GM13976 (cell line): ENCODE data around the gene KIF1A.
"Not testable (repeated sequence)": the region's sequence is repeated elsewhere in the genome, so short reads cannot be mapped to it uniquely, and the experiment has no call there.

ENCODE experiments used
- DNase-seq: peaks from one replicate; pipeline ENCODE4 v3.0.0; 2012; ENCODE audit warnings: low spot score
- in situ Hi-C: fragments of 300-500 bp; cut with MboI; formaldehyde crosslinking; loops from one replicate; pipeline ENCODE4 v1.12.0; 2022; ENCODE audit warnings: low sequenced_read_pairs, mixed read lengths, inconsistent platforms; ENCODE audit not compliant: unreplicated experiment
- TF ChIP-seq, protein P1 (sequence below): IDR thresholded peaks from 2 replicates; pipeline ENCODE4 v1.5.1; 2012; ENCODE audit warnings: borderline replicate concordance, mild to moderate bottlenecking; ENCODE audit not compliant: insufficient read depth; ENCODE audit errors: extremely low read depth, missing control alignments, control extremely low read depth

KIF1A gene

DNA sequence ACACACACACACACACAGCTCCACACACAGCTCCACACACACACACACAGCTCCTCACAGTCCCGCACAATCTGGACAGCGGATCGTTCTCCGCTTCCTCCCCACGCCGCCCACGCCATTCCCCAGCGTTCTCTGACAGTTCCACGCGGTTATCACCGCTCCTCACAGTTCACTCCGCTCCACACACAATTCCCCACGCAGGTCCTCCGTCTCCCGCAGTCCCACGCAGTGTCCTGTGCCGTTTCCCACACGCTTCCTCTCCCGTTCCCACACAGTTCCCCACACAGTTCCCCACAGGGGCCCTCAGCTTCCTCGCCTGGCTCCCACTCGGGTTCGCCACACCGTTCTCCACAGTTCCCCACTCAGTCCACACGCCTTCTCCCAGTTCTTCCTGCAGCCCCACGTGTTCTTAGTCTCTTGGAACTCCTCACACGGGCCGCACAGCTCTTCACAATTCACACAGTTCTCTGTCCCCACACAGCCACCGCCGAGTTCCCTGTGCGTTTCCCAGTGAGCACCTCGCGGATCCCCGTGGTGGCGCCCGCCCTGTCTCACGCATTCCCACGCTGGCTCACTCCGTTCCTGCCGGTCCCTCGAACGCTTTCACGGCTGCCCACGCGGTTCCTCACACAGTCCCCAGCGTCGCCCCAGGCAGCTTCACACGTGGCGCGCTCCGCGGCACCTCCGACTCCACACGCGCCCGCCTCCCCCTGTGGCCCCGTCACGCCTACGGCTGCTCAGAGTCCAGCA, 38.4 kb downstream of the KIF1A start:
- in situ Hi-C loops: no loop called here
- no peak for DNase-seq
- TF ChIP-seq, protein P1, sequence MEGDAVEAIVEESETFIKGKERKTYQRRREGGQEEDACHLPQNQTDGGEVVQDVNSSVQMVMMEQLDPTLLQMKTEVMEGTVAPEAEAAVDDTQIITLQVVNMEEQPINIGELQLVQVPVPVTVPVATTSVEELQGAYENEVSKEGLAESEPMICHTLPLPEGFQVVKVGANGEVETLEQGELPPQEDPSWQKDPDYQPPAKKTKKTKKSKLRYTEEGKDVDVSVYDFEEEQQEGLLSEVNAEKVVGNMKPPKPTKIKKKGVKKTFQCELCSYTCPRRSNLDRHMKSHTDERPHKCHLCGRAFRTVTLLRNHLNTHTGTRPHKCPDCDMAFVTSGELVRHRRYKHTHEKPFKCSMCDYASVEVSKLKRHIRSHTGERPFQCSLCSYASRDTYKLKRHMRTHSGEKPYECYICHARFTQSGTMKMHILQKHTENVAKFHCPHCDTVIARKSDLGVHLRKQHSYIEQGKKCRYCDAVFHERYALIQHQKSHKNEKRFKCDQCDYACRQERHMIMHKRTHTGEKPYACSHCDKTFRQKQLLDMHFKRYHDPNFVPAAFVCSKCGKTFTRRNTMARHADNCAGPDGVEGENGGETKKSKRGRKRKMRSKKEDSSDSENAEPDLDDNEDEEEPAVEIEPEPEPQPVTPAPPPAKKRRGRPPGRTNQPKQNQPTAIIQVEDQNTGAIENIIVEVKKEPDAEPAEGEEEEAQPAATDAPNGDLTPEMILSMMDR: no peak

DNA sequence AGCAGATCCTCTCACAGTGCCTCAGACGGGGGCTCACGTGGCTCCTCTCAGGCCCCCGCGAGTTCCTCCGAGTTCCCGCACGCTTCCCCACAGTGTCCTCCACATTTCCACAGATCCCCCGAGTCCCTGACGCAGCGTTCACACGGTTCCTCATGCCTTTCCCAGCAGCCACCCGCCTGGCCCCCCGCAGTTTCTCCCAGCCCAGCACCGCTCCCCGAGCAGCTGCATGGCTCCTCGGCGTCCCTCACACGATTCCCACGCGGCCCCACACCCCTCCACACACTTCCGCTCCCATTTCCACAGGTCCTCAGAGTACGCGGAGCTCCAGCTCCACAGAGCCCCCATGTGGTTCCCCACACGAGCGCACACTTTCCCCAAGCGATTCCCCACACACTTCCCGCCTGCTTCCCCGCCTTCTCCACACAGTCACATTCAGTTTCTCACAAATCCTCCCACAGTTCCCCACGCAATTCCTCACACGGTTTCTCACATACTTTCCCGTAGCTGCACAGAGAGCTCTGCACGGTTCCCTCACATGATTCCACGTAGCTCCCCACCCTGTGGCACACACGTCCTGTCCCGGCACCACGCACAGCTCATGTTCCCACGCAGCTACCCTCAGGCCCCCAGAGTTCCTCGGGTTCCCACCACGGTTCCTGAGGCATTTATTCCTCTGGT, 39.9 kb downstream of the KIF1A start:
- no peak for DNase-seq
- TF ChIP-seq, protein P1: no peak
- in situ Hi-C loops: no loop called here

DNA sequence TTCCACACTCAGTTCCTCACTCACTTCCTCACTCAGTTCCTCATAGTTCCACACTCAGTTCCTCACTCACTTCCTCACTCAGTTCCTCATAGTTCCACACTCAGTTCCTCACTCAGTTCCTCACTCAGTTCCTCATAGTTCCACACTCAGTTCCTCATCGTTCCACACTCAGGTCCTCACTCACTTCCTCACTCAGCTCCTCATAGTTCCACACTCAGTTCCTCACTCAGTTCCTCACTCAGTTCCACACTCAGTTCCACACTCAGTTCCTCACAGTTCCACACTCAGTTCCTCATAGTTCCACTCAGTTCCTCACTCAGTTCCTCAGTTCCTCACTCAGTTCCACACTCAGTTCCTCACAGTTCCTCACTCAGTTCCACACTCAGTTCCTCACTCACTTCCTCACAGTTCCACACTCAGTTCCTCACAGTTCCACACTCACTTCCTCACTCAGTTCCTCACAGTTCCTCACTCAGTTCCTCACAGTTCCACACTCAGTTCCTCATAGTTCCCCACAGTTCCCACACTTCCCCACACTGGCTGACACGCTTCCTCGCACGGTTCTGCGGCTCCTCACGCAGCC, 40.7 kb downstream of the KIF1A start:
- in situ Hi-C loops, DNase-seq: not testable (repeated sequence)

DNA sequence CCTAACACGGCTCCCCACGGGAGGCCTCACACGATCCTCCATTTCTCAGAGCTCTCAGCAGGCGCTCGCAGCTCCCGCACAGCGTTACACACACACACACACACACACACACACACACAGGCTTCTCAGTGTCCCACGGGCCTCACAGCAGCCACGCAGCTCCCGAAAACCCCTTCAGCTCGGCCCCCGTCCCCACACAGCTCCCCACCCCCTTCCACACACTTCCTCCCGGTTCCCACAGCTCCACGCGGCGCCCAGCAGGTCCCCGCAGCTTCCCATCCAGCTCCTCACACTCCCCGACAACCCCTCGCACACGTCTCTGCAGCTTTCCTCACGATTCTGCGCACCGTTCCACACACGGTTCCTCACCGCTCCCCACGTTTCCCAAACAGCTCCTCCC, 41.6 kb downstream of the KIF1A start:
- TF ChIP-seq, protein P1: no peak
- in situ Hi-C loops: no loop called here
- DNase-seq: no peak

DNA sequence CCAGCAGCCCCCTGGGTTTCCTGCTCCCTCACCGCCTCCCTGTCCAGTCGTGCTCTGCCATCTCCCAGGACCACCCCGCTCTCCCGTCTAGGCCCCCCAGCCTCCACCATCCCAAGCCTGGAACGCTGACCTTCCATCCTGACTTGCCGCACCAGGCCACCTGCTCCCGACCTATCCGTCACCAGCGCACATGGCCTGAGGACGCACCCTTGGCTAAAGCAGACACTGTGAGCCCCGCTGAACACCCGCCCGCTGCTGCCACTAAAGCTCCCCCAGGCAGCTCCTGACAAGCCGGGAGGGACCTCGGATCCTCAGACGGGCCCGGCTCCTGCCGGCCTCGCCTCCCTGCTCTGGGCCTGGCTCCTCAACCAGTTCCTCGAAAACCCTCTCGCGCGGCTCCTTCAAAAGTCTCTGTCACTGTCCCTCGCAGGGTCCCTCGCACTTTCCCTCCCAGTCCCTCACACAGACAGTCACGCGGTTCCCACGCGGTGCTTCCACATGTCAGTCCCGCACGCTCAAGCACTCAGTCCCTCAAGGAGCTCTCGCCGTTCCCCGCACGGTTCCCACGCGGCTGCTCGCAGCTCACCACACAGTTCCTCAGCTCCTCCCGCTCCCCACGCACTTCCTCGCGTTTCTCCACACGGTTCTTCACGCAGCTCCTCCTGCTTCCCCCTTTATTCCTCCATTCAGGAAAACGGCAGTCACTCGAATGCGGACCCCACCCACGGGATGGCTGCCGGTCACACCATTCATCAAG, 42.4 kb downstream of the KIF1A start:
- in situ Hi-C loops: no loop called here
- no peak for DNase-seq
- TF ChIP-seq, protein P1: no peak

DNA sequence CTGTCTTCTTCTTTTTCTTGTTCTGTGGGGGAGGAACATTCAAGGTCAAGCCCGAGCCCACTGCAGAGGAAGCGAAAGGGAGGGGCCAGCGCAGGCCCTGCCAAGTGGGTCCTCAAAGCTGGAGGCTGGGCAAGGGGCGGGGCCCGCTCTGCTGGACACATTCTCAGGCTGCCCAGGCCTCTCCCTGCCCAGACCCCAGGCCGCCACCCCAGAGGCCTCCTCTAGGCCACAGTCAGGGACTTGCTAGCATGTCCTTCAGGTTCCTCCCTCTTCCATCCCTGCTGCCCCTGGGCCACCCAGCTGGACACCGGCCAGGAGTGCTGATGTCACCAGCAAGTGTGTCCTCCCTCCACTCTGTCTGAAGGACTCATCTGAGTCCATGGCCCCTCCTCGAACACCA, 44.1 kb downstream of the KIF1A start:
- TF ChIP-seq, protein P1: no peak

More for the DNA sequence above, 44.1 kb downstream of the KIF1A start:
- DNase-seq: no peak
- in situ Hi-C loops: no loop called here
